Naive thymus-derived CD4-positive, alpha-beta T cell (primary cell): ENCODE data around the gene LARP1. TPM values are rescaled to one million over a fixed set of nuclear protein-coding genes. Genes with fewer than 3 reads are reported as not detected.

Experiments
- ATAC-seq: fragments of 150-1000 bp; cut with Tn5 transposase; 2 replicates; pipeline ENCODE4 v1.10.0; 2021; ENCODE audit warnings: mild to moderate bottlenecking, moderate library complexity
- CTCF ChIA-PET: fragments of 350-600 bp; sonication (Branson Sonifier 250); formaldehyde crosslinking; loops from one replicate; lab custom pipeline; 2021; ENCODE audit warnings: antibody characterized with exemption; lab: Charles Lee
- POLR2A ChIA-PET: fragments of 350-600 bp; sonication (Branson Sonifier 250); formaldehyde crosslinking; loops from one replicate; lab custom pipeline; 2021; ENCODE audit warnings: antibody characterized with exemption, inconsistent platforms; lab: Charles Lee
- DNase-seq, 9 donors: peaks; one replicate each; pipeline versions ENCODE4 v3.0.0 to v3.0.0-alpha.2; 2020 to 2022; ENCODE audit warnings: mixed read lengths in 1 of 9
- H3K27ac ChIP-seq: one replicate; pipeline ENCODE4 v1.7.0; 2013; ENCODE audit warnings: mild to moderate bottlenecking, low read depth, low read length, moderate library complexity
- H3K27me3 ChIP-seq, 2 donors: one replicate each; pipeline ENCODE4 v1.7.0; 2013; ENCODE audit warnings: low read length in 2 of 2, mild to moderate bottlenecking in 2 of 2, moderate library complexity in 2 of 2; ENCODE audit not compliant: control insufficient read depth in 2 of 2, insufficient read depth in 2 of 2
- H3K36me3 ChIP-seq, 3 experiments: 1 replicate in 2 of 3; 2 replicates in 1 of 3; pipeline ENCODE4 v1.7.0; 2013; ENCODE audit warnings: low read length in 3 of 3, mild to moderate bottlenecking in 3 of 3, moderate library complexity in 1 of 3; ENCODE audit not compliant: insufficient read depth in 3 of 3, control insufficient read depth in 2 of 3
- H3K4me1 ChIP-seq, 2 donors: one replicate each; pipeline ENCODE4 v1.7.0; 2013; ENCODE audit warnings: low read length in 2 of 2, mild to moderate bottlenecking in 2 of 2, moderate library complexity in 1 of 2; ENCODE audit not compliant: control insufficient read depth in 2 of 2, insufficient read depth in 2 of 2
- H3K4me3 ChIP-seq: 2 replicates; pipeline ENCODE4 v1.7.0; 2013; ENCODE audit warnings: mild to moderate bottlenecking, low read length
- H3K9me3 ChIP-seq, 3 experiments: 1 replicate in 2 of 3; 2 replicates in 1 of 3; pipeline ENCODE4 v1.7.0; 2013; ENCODE audit warnings: low read length in 3 of 3; ENCODE audit not compliant: control insufficient read depth in 2 of 3
- H3K27ac Mint-ChIP-seq, 9 donors: one replicate each; pipeline ENCODE4 v1.8.0; 2020 to 2022; ENCODE audit warnings: mixed read lengths in 9 of 9, mild to moderate bottlenecking in 8 of 9, moderate library complexity in 5 of 9, inconsistent platforms in 2 of 9
- H3K27me3 Mint-ChIP-seq, 5 donors: one replicate each; pipeline ENCODE4 v1.8.0; 2021 to 2022; ENCODE audit warnings: mixed read lengths in 5 of 5, mild to moderate bottlenecking in 1 of 5
- H3K36me3 Mint-ChIP-seq, 5 donors: one replicate each; pipeline ENCODE4 v1.8.0; 2020 to 2022; ENCODE audit warnings: mixed read lengths in 5 of 5, mild to moderate bottlenecking in 3 of 5, inconsistent platforms in 1 of 5
- H3K4me1 Mint-ChIP-seq, 7 donors: one replicate each; pipeline ENCODE4 v1.8.0; 2020 to 2022; ENCODE audit warnings: mixed read lengths in 7 of 7, mild to moderate bottlenecking in 3 of 7, inconsistent platforms in 1 of 7
- H3K4me3 Mint-ChIP-seq, 10 donors: one replicate each; pipeline ENCODE4 v1.8.0; 2020 to 2022; ENCODE audit warnings: mild to moderate bottlenecking in 10 of 10, mixed read lengths in 10 of 10, moderate library complexity in 6 of 10, inconsistent platforms in 2 of 10
- H3K9me3 Mint-ChIP-seq, 11 donors: one replicate each; pipeline ENCODE4 v1.8.0; 2020 to 2022; ENCODE audit warnings: mixed read lengths in 11 of 11, mild to moderate bottlenecking in 4 of 11, inconsistent platforms in 1 of 11, moderate library complexity in 1 of 11
- intact Hi-C, 2 donors: fragments of 100-400 bp; cut with micrococcal nuclease; formaldehyde crosslinking; loops; one replicate each; pipeline ENCODE4 v1.15.1; 2023
- polyA plus RNA-seq, 2 donors: library from polyadenylated mRNA; unstranded; fragments of 300-500 nt; fragmentation: Illumina TruSeq; gene quantifications; one replicate each; pipeline ENCODE4 v1.2.3, GENCODE V29; 2021
- total RNA-seq, 6 experiments: library from RNA in 5 of 6; stranded (reverse) in 5 of 6; gene quantifications; 1 replicate in 5 of 6; 2 replicates in 1 of 6; pipeline ENCODE4 v1.2.3 and lab custom pipeline; 2021 to 2026

Gene LARP1
- total and polyA plus RNA-seq, 7 experiments from 2014 or later: 12.2 to 217 (median 139) TPM

- ChIA-PET POLR2A (no interaction called here), CTCF (no interaction called here)
- H3K4me1 Mint-ChIP-seq: peaks cover 0 to 11% (median 5%) of the 10 kb centered on the region in 7 donors
- no peak for DNase-seq
- intact Hi-C loops: no loop called here
- H3K4me3 Mint-ChIP-seq: no peak overlapping the region
- H3K36me3 Mint-ChIP-seq: peaks cover 6 to 37% (median 16%) of the 10 kb centered on the region in 5 donors
- H3K9me3 Mint-ChIP-seq: no peaks in the 10 kb centered on the region
- Histone ChIP-seq H3K36me3 (peaks cover 6 to 77% (median 13%) of the 10 kb centered on the region in 3 experiments), H3K27me3 (no peaks in the 10 kb centered on the region), H3K9me3 (no peaks in the 10 kb centered on the region), H3K4me3 (no peak overlapping the region), H3K4me1 (no peaks in the 10 kb centered on the region), H3K27ac (no peak overlapping the region)
- no peak for ATAC-seq
- H3K27me3 Mint-ChIP-seq: no peaks in the 10 kb centered on the region
- peak overlapping the region in 7 of 9 donors; percentile 7 to 66 (median 53) for H3K27ac Mint-ChIP-seq
Measured at GRCh38 chr5:154793599-154794524, 38.7 kb downstream of the LARP1 start.

GRCh38 chr5:154794525-154795234 lies 39.5 kb downstream of the LARP1 start:
- Histone ChIP-seq H3K27ac (no peak overlapping the region), H3K4me3 (no peak overlapping the region), H3K9me3 (no peaks in the 10 kb centered on the region), H3K4me1 (no peaks in the 10 kb centered on the region), H3K27me3 (no peaks in the 10 kb centered on the region), H3K36me3 (peaks cover 10 to 83% (median 13%) of the 10 kb centered on the region in 3 experiments)
- no peaks in the 10 kb centered on the region for H3K9me3 Mint-ChIP-seq
- H3K27me3 Mint-ChIP-seq: no peaks in the 10 kb centered on the region
- peak overlapping the region in 5 of 9 donors; percentile 1 to 50 (median 8) for H3K27ac Mint-ChIP-seq
- POLR2A ChIA-PET: no interaction called here
- CTCF ChIA-PET: interaction anchor here (0.6 kb wide), 1 partner anchor 42 kb away, joined by 3 read pairs; no protein-coding TSS in a partner anchor
- peaks cover 0 to 12% (median 7%) of the 10 kb centered on the region in 7 donors for H3K4me1 Mint-ChIP-seq
- no peak overlapping the region for H3K4me3 Mint-ChIP-seq
- ATAC-seq: no peak
- peaks cover 6 to 42% (median 16%) of the 10 kb centered on the region in 5 donors for H3K36me3 Mint-ChIP-seq
- DNase-seq: no peak
- intact Hi-C loops: loop anchor here in 1 of 2 donors (5.0 kb wide), 1 partner anchor 37 kb away; the partner anchor contains the start of gene LARP1

GRCh38 chr5:154795235-154795596 lies 40.0 kb downstream of the LARP1 start:
- Histone ChIP-seq H3K4me3 (no peak overlapping the region), H3K9me3 (no peaks in the 10 kb centered on the region), H3K36me3 (peaks cover 13 to 83% (median 15%) of the 10 kb centered on the region in 3 experiments), H3K27ac (no peak overlapping the region), H3K4me1 (no peaks in the 10 kb centered on the region), H3K27me3 (no peaks in the 10 kb centered on the region)
- POLR2A ChIA-PET: no interaction called here
- no peak for DNase-seq
- Mint-ChIP-seq H3K27ac (peak overlapping the region in 3 of 9 donors; percentile 8 to 27 (median 12)), H3K27me3 (no peaks in the 10 kb centered on the region), H3K4me3 (no peak overlapping the region), H3K4me1 (peaks cover under 1 to 13% (median 5%) of the 10 kb centered on the region in 7 donors), H3K36me3 (peaks cover 6 to 43% (median 17%) of the 10 kb centered on the region in 5 donors), H3K9me3 (no peaks in the 10 kb centered on the region)
- intact Hi-C loops: loop anchor here in 1 of 2 donors (5.0 kb wide), 1 partner anchor 38 kb away; the partner anchor contains the start of gene LARP1
- no peak for ATAC-seq
- CTCF ChIA-PET: interaction anchor here (0.6 kb wide), 1 partner anchor 42 kb away, joined by 3 read pairs; no protein-coding TSS in a partner anchor

- H3K27ac Mint-ChIP-seq: peak overlapping the region in 2 of 9 donors; percentile 22 to 50
- H3K4me3 Mint-ChIP-seq: no peak overlapping the region
- no peaks in the 10 kb centered on the region for H3K27me3 ChIP-seq
- no peak overlapping the region for H3K27ac ChIP-seq
- intact Hi-C loops: loop anchor here in 1 of 2 donors (2.0 to 5.0 kb wide), 2 partner anchors 13 to 40 kb away; partner anchors contain the start of gene LARP1
- POLR2A ChIA-PET: no interaction called here
- peaks cover 0 to 12% (median 6%) of the 10 kb centered on the region in 7 donors for H3K4me1 Mint-ChIP-seq
- ATAC-seq: no peak
- CTCF ChIA-PET: no interaction called here
- H3K9me3 Mint-ChIP-seq: no peaks in the 10 kb centered on the region
- no peaks in the 10 kb centered on the region for H3K4me1 ChIP-seq
- no peaks in the 10 kb centered on the region for H3K9me3 ChIP-seq
- no peaks in the 10 kb centered on the region for H3K27me3 Mint-ChIP-seq
- DNase-seq: no peak
- H3K36me3 ChIP-seq: peaks cover 18 to 84% (median 28%) of the 10 kb centered on the region in 3 experiments
- no peak overlapping the region for H3K4me3 ChIP-seq
- peaks cover 17 to 56% (median 24%) of the 10 kb centered on the region in 5 donors for H3K36me3 Mint-ChIP-seq
Measured at GRCh38 chr5:154797762-154798161, 42.6 kb downstream of the LARP1 start.

- no peaks in the 10 kb centered on the region for H3K9me3 ChIP-seq
- Mint-ChIP-seq H3K27me3 (no peaks in the 10 kb centered on the region), H3K27ac (peak overlapping the region in 4 of 9 donors; percentile 11 to 76 (median 38)), H3K36me3 (peaks cover 18 to 60% (median 35%) of the 10 kb centered on the region in 5 donors), H3K4me1 (peaks cover 0 to 12% (median 7%) of the 10 kb centered on the region in 7 donors), H3K9me3 (no peaks in the 10 kb centered on the region), H3K4me3 (no peak overlapping the region)
- POLR2A ChIA-PET: no interaction called here
- CTCF ChIA-PET: interaction anchor here (1.1 kb wide), 1 partner anchor 31 kb away, joined by 3 read pairs; no protein-coding TSS in a partner anchor
- H3K36me3 ChIP-seq: peaks cover 33 to 84% (median 33%) of the 10 kb centered on the region in 3 experiments
- H3K27me3 ChIP-seq: no peaks in the 10 kb centered on the region
- DNase-seq: no peak
- intact Hi-C loops: no loop called here
- no peak for ATAC-seq
- no peak overlapping the region for H3K27ac ChIP-seq
- H3K4me3 ChIP-seq: no peak overlapping the region
- H3K4me1 ChIP-seq: no peaks in the 10 kb centered on the region
Measured at GRCh38 chr5:154800582-154800981, 45.4 kb downstream of the LARP1 start.

GRCh38 chr5:154801083-154801482 lies 45.9 kb downstream of the LARP1 start:
- ChIA-PET POLR2A (interaction anchor here (0.7 to 1.1 kb wide), 2 partner anchors 23 to 48 kb away, joined by 3 read pairs; no protein-coding TSS in a partner anchor), CTCF (interaction anchor here (1.1 kb wide), 2 partner anchors 10 to 31 kb away, joined by 3 read pairs; no protein-coding TSS in a partner anchor)
- H3K4me3 Mint-ChIP-seq: no peak overlapping the region
- H3K36me3 Mint-ChIP-seq: peaks cover 18 to 65% (median 35%) of the 10 kb centered on the region in 5 donors
- H3K4me1 Mint-ChIP-seq: peaks cover 0 to 12% (median 7%) of the 10 kb centered on the region in 7 donors
- no peaks in the 10 kb centered on the region for H3K4me1 ChIP-seq
- H3K9me3 ChIP-seq: no peaks in the 10 kb centered on the region
- no peaks in the 10 kb centered on the region for H3K27me3 ChIP-seq
- ATAC-seq (no peak), DNase-seq (no peak)
- peak overlapping the region in 5 of 9 donors; percentile 24 to 80 (median 45) for H3K27ac Mint-ChIP-seq
- peaks cover 32 to 89% (median 33%) of the 10 kb centered on the region in 3 experiments for H3K36me3 ChIP-seq
- no peaks in the 10 kb centered on the region for H3K9me3 Mint-ChIP-seq
- no peak overlapping the region for H3K27ac ChIP-seq
- H3K4me3 ChIP-seq: no peak overlapping the region
- intact Hi-C loops: no loop called here
- H3K27me3 Mint-ChIP-seq: no peaks in the 10 kb centered on the region
